MM.1S (cell line): Measurements from ENCODE around the gene ATAD3B.

ENCODE experiments used
- EZH2 ChIP-seq: fragments of 300-600 bp; sonication (generic); optimal IDR thresholded peaks from 2 replicates; pipeline ENCODE3; 2017; ENCODE audit warnings: low read depth, mild to moderate bottlenecking, antibody characterized with exemption, low read length, mixed read lengths
- TF ChIP-seq, protein P1 (sequence below): fragments of 300-600 bp; sonication (generic); IDR thresholded peaks from 2 replicates; pipeline ENCODE4 v1.5.1; 2016; ENCODE audit warnings: antibody characterized with exemption, low read length, mixed read lengths

DNA sequence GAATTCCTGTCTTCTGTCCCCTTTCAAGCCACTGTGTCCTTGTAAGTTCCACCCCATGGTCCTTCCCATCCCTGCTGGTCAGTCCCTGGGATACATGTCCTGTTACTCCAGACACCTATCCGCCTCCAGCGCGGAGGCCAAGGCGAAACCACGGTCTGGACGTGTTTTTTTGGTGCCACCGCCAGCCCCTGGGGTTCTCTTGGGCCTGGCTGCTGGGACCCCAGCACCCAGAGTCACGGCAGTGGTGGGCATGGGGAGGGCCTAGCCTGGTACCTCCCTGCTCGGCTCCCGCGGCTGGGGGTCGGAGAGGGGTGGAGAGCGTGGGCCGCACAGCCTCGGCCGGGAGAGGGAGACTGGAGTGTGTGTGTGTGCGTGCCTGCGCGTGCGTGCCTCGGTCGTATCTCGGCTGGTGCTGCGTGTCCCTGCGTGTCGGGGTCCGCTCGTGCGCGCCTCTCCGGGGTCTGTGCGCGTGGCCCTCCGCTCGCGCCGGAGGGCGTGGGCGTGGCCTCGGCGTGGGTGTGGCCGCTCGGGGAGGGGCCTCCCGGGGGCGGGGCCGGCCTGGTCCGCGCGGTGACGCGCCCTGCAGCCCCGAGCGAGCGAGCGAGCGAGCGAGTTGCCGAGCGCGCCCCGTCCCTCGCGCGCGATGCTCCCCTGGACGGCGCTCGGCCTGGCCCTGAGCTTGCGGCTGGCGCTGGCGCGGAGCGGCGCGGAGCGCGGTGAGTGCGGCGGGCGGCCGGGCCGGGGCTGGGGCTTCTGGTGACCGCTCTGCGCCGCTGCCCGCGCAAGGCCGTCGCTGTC is 36.3 kb upstream of the ATAD3B start, which contains the start of gene VWA1:
- TF ChIP-seq, protein P1, sequence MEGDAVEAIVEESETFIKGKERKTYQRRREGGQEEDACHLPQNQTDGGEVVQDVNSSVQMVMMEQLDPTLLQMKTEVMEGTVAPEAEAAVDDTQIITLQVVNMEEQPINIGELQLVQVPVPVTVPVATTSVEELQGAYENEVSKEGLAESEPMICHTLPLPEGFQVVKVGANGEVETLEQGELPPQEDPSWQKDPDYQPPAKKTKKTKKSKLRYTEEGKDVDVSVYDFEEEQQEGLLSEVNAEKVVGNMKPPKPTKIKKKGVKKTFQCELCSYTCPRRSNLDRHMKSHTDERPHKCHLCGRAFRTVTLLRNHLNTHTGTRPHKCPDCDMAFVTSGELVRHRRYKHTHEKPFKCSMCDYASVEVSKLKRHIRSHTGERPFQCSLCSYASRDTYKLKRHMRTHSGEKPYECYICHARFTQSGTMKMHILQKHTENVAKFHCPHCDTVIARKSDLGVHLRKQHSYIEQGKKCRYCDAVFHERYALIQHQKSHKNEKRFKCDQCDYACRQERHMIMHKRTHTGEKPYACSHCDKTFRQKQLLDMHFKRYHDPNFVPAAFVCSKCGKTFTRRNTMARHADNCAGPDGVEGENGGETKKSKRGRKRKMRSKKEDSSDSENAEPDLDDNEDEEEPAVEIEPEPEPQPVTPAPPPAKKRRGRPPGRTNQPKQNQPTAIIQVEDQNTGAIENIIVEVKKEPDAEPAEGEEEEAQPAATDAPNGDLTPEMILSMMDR: no peak
- no peak for TF ChIP-seq EZH2
